ENCODE measurements around the gene UROS.

UROS gene

DNA sequence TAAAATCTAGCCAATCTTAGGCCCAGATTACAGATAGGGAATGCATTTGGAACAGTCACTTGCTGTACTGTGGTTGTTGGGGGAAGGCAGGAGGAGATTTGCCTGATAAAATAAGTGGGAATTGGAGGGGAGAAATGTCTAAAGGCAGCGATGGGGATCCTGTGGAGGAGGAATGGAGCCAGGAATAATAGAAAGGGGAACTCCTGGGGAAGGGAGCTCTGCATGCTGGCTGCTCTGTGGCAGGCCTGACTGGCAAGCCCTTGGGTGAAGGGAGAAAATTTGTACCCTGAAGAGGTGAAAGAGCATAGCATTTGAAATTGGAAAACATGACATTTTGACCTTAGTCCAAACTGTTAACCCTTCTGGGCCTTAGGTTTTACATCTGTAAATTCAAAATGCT lies 61.1 kb downstream of the UROS start:
- DNase-seq = no peak

DNA sequence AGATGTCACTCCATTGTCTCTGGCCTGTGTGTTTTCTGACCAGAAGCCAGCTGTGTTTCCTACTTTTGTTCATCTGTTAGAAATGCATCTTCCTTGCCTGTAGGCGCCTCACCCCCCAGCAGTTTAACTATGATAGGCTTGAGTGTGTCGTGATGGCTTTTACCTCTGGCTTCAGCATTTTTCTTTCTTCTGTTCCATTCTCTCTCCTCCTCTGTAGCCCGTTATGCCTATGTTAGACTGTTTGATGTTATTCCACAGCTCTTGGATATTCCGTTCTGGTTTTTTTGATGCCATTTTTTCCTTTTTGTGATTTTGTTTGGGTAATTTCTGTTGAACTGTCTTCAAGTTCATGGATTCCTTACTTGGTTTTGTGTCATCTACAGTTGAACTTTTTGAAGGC lies 65.3 kb downstream of the UROS start:
- DNase-seq = no peak

DNA sequence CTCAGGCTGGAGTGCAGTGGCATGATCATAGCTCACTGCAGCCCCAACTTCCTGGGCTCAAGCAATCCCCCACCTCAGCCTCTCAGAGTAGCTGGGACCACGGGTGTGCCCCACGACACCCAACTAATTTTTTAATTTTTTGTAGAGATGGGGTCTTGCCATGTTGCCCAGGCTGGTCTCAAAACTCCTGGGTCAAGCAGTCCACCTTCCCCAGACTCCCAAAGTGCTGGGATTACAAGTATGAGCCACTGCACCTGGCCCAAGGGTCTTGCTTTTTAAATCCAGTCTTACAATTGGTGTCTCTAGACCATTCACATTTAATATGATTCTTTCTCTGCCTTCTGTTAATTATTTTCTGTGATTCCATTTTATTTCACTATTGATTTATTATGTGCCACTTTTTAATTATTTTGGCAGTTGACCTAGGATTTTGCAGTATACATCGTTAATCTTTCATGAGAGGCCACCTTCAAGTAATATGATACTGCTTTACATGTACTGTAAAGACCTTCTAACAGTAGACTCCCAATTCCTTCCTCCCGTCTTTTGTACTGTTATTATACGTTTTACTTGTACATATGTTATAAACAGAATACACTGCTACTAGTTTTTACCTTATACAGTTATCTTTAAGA lies 66.1 kb downstream of the UROS start:
- no peak for DNase-seq

- DNase-seq = no peak
Measured at GRCh38 chr10:125756196-125756595, 66.9 kb downstream of the UROS start.

DNA sequence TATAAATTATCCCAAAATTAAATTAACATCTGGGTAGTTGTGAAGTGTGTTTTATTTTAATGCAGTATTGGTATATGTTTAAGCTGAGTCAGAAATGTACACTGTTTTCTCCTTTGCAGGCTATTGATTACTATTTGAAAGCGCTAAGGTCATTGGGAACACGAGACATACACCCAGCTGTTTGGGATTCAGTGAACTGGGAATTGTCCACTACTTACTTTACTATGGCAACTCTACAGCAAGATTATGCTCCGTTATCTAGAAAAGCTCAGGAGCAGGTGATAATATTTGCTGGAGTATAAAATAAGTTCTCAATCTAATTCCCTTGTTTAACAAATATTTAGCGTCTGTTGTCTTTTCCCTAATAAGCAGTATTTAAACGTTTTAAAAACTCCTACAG lies 75.6 kb downstream of the UROS start:
- no peak for DNase-seq

- no peak for DNase-seq
Measured at GRCh38 chr10:125744909-125745308, 78.1 kb downstream of the UROS start.

DNA sequence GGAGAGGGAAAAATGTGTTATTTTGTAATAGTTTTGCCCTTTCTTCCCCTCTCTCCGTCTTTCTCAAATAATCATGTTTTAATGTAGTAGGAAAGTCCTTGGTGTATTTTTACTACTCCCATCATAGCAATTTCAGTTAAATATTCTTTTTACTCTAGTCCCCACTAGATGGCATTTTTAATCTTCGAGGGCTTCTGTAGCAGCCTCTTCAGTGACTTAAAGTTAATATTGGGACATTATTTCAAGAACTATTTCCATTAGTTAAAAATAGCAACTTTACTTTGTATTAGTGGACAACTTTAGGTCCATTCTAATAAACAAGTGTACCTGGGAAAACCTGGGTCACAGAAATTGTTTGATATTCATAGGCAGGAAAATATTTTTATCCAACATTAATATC lies 80.6 kb downstream of the UROS start:
- no peak for DNase-seq

GRCh38 chr10:125739994-125740679 lies 82.9 kb downstream of the UROS start:
- no peak for DNase-seq
